WI38 (cell line): ENCODE data around the gene ANGPT4.

Experiments
- H3K4me3 ChIP-seq: 2 replicates; pipeline ENCODE4 v1.5.1; 2011; ENCODE audit warnings: low read depth, mild to moderate bottlenecking, control low read depth, low read length
- TF ChIP-seq, protein P1 (sequence below): IDR thresholded peaks from 2 replicates; pipeline ENCODE4 v1.5.1; 2012; ENCODE audit warnings: low read depth, mild to moderate bottlenecking, control low read depth, low read length

Gene ANGPT4

DNA sequence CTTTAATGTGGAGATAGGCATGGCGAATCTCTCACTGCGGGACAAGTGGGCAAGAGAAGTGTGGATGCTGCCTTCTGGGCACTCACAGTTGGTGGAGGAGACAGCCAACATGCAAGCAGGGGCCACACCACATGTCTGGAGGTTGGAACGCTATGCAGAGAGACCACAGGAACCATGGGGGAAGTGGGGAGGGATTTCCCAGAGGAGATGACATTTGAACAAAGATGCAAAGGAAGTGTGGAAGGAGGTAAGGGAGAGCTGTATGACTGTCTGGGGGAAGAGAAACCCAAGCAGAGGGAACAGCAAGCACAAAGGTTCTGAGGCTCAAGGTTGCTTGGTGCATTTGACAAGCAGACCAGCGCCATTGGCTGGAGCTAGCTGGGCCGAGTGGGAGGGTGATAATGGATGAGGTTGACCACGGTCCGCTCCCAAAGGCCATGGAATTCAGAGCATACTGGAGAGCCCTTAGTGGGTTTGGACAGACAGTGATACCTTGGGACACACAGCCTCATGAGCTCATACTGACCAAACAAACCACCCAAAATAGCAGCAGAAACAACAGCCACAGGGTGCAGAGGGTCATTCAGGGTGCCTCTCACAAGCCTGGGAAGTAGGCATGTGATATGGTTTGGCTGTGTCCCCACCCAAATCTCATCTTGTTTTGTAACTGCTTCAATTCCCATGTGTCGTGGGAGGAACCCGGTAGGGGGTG lies 90.3 kb downstream of the ANGPT4 start:
- H3K4me3 ChIP-seq: no peak overlapping the region
- TF ChIP-seq, protein P1, sequence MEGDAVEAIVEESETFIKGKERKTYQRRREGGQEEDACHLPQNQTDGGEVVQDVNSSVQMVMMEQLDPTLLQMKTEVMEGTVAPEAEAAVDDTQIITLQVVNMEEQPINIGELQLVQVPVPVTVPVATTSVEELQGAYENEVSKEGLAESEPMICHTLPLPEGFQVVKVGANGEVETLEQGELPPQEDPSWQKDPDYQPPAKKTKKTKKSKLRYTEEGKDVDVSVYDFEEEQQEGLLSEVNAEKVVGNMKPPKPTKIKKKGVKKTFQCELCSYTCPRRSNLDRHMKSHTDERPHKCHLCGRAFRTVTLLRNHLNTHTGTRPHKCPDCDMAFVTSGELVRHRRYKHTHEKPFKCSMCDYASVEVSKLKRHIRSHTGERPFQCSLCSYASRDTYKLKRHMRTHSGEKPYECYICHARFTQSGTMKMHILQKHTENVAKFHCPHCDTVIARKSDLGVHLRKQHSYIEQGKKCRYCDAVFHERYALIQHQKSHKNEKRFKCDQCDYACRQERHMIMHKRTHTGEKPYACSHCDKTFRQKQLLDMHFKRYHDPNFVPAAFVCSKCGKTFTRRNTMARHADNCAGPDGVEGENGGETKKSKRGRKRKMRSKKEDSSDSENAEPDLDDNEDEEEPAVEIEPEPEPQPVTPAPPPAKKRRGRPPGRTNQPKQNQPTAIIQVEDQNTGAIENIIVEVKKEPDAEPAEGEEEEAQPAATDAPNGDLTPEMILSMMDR: no peak

DNA sequence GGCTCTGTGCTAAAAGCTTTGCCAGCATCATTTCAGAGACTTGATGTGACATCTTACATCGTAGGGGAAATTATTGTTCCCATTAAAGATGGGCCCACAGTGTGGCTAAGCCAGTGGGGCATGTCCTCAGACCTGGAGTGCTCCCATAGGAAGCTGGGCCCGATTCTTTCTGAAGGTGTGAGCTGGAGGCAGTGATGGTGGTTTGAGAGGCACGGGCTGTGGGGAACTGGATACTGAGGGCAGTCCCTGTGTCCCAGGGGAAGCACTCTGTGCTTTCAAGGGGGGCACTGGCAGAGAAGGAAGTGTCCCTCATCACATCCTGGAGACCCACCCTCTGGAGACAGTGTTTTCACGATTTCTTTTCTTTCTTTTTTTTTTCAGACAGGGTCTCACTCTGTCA lies 91.2 kb downstream of the ANGPT4 start:
- TF ChIP-seq, protein P1: no peak
- no peak overlapping the region for H3K4me3 ChIP-seq

DNA sequence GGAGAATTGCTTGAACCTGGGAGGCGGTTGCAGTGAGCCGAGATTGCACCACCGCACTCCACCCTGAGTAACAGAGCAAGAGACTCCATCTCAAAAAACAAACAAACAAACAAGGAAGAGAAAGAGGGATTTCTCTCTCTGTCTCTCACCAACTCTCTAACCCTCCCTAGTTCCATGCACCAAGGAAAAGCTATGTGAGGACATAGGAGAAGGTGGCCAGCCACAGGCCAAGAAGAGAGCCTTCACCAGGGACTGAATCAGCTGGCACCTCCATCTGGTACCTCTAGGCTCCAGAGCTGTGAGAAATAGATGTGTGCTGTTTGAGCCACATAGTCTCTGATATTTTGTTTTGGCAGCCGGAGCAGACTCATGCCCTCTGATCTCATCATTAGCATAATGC lies 91.6 kb downstream of the ANGPT4 start:
- TF ChIP-seq, protein P1: no peak
- H3K4me3 ChIP-seq: no peak overlapping the region

DNA sequence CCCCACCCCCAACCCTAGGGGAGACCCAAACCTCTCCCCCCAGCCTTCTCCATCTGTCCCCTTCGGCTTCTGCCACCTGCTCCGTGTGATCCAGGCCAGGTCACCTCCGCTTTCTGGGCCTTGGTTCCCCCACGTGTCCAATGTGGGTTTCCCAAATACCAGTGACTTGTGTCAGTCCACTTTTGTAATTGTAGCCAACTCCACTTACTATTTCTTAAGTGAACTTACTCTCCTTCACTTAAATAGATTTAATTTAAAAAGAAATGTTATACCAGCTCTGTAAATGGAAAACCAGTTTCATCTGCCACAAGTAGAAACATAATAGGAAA lies 92.6 kb downstream of the ANGPT4 start:
- TF ChIP-seq, protein P1: no peak
- no peak overlapping the region for H3K4me3 ChIP-seq

DNA sequence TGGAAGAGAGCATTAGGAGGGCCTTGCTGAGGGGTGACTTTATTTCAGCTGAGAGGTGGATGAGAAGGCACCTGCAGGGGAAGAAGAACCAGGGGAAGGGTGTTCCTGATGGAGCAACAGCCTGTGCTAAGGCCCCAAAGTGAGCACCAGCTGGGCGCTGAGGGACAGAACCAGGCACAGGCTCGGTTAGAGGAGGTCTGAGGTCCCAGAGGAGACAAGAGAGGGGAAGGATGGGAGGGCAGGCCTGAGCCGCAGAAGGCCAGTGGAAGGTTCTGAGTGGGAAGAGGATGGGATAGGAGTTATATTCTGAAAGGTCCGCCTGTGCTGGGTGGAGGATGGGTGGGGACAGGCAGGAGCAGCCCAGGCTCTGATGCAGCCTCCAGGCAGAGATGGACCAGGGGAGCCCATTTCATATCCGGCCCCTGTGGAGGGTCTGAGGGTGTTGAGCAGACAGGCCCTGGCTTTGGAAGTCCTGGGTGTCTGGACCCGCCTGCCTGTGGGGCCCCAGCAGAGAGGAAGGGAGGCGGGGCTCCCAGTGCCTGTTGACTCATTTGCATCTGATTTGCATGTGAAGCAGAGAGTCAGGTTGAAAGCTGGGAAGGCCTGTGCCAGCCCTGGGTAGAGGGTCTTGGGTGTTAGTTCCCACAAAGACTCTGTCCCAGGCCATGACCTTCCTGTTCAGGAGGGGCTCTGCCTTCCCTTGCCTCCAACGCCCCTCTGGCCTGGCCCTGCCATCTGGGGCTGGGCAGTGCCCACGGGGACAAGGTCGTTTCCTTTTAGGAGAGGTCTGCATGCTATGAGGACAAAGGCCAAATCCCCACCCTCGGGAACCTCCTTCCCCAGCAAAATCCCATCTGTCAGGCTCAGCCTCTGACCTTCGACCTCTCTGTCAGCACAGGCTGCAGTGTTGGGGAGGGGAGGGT lies 93.2 kb downstream of the ANGPT4 start:
- TF ChIP-seq, protein P1: no peak
- H3K4me3 ChIP-seq: no peak overlapping the region

DNA sequence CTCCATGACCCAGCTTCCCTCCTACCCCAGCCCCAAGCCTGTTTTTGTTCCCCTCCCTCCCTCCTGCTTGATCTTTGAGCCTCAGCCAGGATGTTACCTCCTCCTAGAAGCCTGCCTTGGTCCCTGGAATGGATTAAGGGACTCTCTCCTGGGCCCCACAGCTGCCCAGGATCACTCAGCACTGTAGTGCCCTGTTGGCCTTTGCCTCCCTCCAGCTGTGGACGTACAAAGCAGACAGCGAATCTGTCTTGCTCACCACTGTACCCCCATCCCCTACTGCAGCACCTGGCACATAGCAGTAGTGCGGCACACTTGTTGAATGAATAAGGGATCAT lies 94.4 kb downstream of the ANGPT4 start:
- H3K4me3 ChIP-seq: no peak overlapping the region
- TF ChIP-seq, protein P1: no peak
